Astrocyte (in vitro differentiated cells and primary cell): ENCODE data around the gene TNXB. TPM values are rescaled to one million over a fixed set of nuclear protein-coding genes. Genes with fewer than 3 reads are reported as not detected.
"Not testable (repeated sequence)": the region's sequence is repeated elsewhere in the genome, so short reads cannot be mapped to it uniquely, and the experiment has no call there.

ENCODE experiments used
- DNase-seq: peaks from one replicate; pipeline ENCODE4 v3.0.0-alpha.2; 2010; ENCODE audit warnings: low read depth
- FAIRE-seq: peaks from 2 replicates; lab custom pipeline; 2011; peaks lifted over from hg19 to GRCh38; lab: Jason Lieb, UNC
- H2AFZ ChIP-seq: 2 replicates; pipeline ENCODE4 v1.6.0; 2012; ENCODE audit warnings: low read depth, low read length, inconsistent platforms
- H3K27ac ChIP-seq: 2 replicates; pipeline ENCODE4 v1.5.1; 2011; ENCODE audit warnings: low read depth, low read length, inconsistent platforms
- H3K27me3 ChIP-seq: 2 replicates; pipeline ENCODE4 v1.6.0; 2011; ENCODE audit warnings: low read length, inconsistent platforms; ENCODE audit not compliant: insufficient read depth
- H3K36me3 ChIP-seq: 2 replicates; pipeline ENCODE4 v1.5.1; 2011; ENCODE audit warnings: low read length, inconsistent platforms; ENCODE audit not compliant: insufficient read depth
- H3K4me1 ChIP-seq: 2 replicates; pipeline ENCODE4 v1.5.1; 2011; ENCODE audit warnings: low read length, inconsistent platforms; ENCODE audit not compliant: insufficient read depth
- H3K4me2 ChIP-seq: 2 replicates; pipeline ENCODE4 v1.6.0; 2012; ENCODE audit warnings: low read length, inconsistent platforms
- H3K4me3 ChIP-seq: 2 replicates; pipeline ENCODE4 v1.5.1; 2011; ENCODE audit warnings: low read depth, mild to moderate bottlenecking, low read length, inconsistent platforms; ENCODE audit not compliant: insufficient read depth
- H3K79me2 ChIP-seq: 2 replicates; pipeline ENCODE4 v1.6.0; 2012; ENCODE audit warnings: mild to moderate bottlenecking, low read length, inconsistent platforms; ENCODE audit not compliant: insufficient read depth
- H3K9ac ChIP-seq: 2 replicates; pipeline ENCODE4 v1.6.0; 2012; ENCODE audit warnings: mild to moderate bottlenecking, low read length, inconsistent platforms
- H3K9me3 ChIP-seq: 2 replicates; pipeline ENCODE4 v1.5.1; 2012; ENCODE audit warnings: low read depth, mild to moderate bottlenecking, low read length, inconsistent platforms; ENCODE audit not compliant: insufficient read depth
- H4K20me1 ChIP-seq: 2 replicates; pipeline ENCODE4 v1.6.0; 2012; ENCODE audit warnings: low read length, inconsistent platforms; ENCODE audit not compliant: insufficient read depth
- H3K27ac Mint-ChIP-seq: one replicate; pipeline ENCODE4 v1.8.0; 2021; ENCODE audit warnings: mild to moderate bottlenecking, mixed read lengths; ENCODE audit not compliant: unreplicated experiment
- H3K27me3 Mint-ChIP-seq: one replicate; pipeline ENCODE4 v1.8.0; 2021; ENCODE audit warnings: low read depth, mixed read lengths; ENCODE audit not compliant: unreplicated experiment
- H3K36me3 Mint-ChIP-seq: one replicate; pipeline ENCODE4 v1.8.0; 2021; ENCODE audit warnings: low read depth, mixed read lengths; ENCODE audit not compliant: unreplicated experiment
- H3K4me1 Mint-ChIP-seq: one replicate; pipeline ENCODE4 v1.8.0; 2021; ENCODE audit warnings: low read depth, mixed read lengths; ENCODE audit not compliant: unreplicated experiment
- H3K4me3 Mint-ChIP-seq: one replicate; pipeline ENCODE4 v1.8.0; 2021; ENCODE audit warnings: mild to moderate bottlenecking, moderate library complexity, mixed read lengths; ENCODE audit not compliant: unreplicated experiment
- H3K9me3 Mint-ChIP-seq: one replicate; pipeline ENCODE4 v1.8.0; 2021; ENCODE audit warnings: mild to moderate bottlenecking, mixed read lengths; ENCODE audit not compliant: unreplicated experiment
- EZH2 ChIP-seq: IDR thresholded peaks from 2 replicates; pipeline ENCODE4 v1.6.1; 2012; ENCODE audit warnings: mild to moderate bottlenecking, low read length, inconsistent platforms; ENCODE audit not compliant: insufficient read depth
- total RNA-seq: library from RNA; stranded (reverse); gene quantifications from 2 replicates; pipeline ENCODE4 v1.2.1, GENCODE V29; 2021
- TF ChIP-seq, protein P1 (sequence below): IDR thresholded peaks from 2 replicates; pipeline ENCODE4 v1.5.1; 2011; ENCODE audit warnings: low read depth, mild to moderate bottlenecking, inconsistent platforms, low read length, moderate library complexity; ENCODE audit not compliant: insufficient read depth

The TNXB gene
- total RNA-seq, 1 donor from 2014 or later, result 2.3 TPM

DNA sequence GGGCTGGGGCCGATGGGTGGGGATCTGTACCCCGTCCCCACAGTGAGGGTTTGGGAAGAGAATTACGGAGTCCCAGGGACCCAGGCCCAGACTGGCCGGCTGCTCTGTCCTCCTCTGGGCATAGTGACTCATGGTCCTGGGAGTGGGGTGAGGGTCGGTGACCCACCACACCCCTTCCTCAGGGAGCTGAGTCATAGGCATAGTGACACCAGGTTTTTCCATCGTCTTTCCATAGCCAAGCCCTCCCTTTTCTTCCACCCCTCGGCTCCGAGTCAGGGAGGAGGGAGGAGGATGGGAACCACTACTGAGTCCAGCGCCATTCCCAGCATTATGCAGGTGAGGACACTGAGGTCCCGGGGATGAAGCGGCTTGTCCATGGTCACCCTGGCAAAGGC is 62.1 kb downstream of the TNXB start:
- H4K20me1 ChIP-seq, result no peaks in the 10 kb centered on the region
- H3K4me3 ChIP-seq, result no peak overlapping the region
- H3K9me3 ChIP-seq, result no peaks in the 10 kb centered on the region
- no peaks in the 10 kb centered on the region for H3K36me3 ChIP-seq
- H2AFZ ChIP-seq, result no peak overlapping the region
- Mint-ChIP-seq H3K4me1 (peaks cover 7% of the 10 kb centered on the region), H3K27ac (no peak overlapping the region), H3K36me3 (no peaks in the 10 kb centered on the region), H3K4me3 (no peak overlapping the region), H3K27me3 (peaks cover 29% of the 10 kb centered on the region), H3K9me3 (no peaks in the 10 kb centered on the region)
- H3K27me3 ChIP-seq, result peaks cover 4% of the 10 kb centered on the region
- no peak overlapping the region for H3K9ac ChIP-seq
- no peak for FAIRE-seq
- H3K79me2 ChIP-seq, result no peaks in the 10 kb centered on the region
- TF ChIP-seq, protein P1, sequence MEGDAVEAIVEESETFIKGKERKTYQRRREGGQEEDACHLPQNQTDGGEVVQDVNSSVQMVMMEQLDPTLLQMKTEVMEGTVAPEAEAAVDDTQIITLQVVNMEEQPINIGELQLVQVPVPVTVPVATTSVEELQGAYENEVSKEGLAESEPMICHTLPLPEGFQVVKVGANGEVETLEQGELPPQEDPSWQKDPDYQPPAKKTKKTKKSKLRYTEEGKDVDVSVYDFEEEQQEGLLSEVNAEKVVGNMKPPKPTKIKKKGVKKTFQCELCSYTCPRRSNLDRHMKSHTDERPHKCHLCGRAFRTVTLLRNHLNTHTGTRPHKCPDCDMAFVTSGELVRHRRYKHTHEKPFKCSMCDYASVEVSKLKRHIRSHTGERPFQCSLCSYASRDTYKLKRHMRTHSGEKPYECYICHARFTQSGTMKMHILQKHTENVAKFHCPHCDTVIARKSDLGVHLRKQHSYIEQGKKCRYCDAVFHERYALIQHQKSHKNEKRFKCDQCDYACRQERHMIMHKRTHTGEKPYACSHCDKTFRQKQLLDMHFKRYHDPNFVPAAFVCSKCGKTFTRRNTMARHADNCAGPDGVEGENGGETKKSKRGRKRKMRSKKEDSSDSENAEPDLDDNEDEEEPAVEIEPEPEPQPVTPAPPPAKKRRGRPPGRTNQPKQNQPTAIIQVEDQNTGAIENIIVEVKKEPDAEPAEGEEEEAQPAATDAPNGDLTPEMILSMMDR, result no peak
- TF ChIP-seq EZH2, result no peak
- H3K27ac ChIP-seq, result no peak overlapping the region
- DNase-seq, result peak; percentile 25
- H3K4me1 ChIP-seq, result peaks cover 20% of the 10 kb centered on the region
- peak overlapping the region; percentile 58 for H3K4me2 ChIP-seq

DNA sequence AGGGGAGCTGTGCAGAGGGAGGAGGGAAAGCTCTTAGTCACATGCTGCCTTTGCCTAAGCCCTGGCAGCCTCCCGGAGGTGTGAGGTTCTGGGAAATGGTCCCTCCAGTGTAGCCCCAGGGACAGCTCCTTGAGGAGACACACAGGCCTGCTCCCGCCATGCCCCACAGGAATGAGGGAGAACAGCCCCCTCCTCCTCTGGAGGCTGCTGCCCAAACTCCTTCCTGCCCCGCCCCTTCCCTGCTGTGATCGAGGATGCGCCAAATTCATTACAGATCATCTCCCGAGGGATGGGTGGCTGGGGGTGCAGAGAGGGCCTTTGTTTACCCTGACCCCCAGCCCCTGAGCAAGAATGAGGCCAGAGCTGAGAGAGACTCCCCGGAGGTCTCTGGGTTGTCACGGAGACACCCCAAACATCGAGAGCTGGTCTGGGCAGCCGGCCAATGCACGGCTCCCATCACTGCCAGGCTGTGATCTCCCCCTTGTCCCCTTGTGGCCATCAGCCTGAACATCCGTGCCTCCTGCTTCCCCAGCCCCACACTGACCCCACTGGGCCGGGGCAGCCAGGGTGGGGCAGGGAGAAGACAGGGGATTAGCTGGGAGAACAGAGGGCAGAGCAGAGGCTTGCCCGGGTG is 62.6 kb downstream of the TNXB start:
- H3K4me1 Mint-ChIP-seq, result peaks cover 7% of the 10 kb centered on the region
- H3K9me3 Mint-ChIP-seq, result no peaks in the 10 kb centered on the region
- Histone ChIP-seq H3K27me3 (no peaks in the 10 kb centered on the region), H2AFZ (peak overlapping the region; percentile 32), H4K20me1 (no peaks in the 10 kb centered on the region), H3K9ac (no peak overlapping the region), H3K9me3 (no peaks in the 10 kb centered on the region), H3K4me1 (peaks cover 20% of the 10 kb centered on the region), H3K4me3 (no peak overlapping the region), H3K4me2 (peak overlapping the region; percentile 58), H3K36me3 (no peaks in the 10 kb centered on the region), H3K79me2 (no peaks in the 10 kb centered on the region), H3K27ac (peak overlapping the region; percentile 3)
- H3K4me3 Mint-ChIP-seq, result no peak overlapping the region
- H3K27me3 Mint-ChIP-seq, result peaks cover 23% of the 10 kb centered on the region
- TF ChIP-seq, protein P1, result no peak
- peak; percentile 29 for TF ChIP-seq EZH2
- no peaks in the 10 kb centered on the region for H3K36me3 Mint-ChIP-seq
- no peak for DNase-seq
- FAIRE-seq, result no peak
- H3K27ac Mint-ChIP-seq, result no peak overlapping the region

DNA sequence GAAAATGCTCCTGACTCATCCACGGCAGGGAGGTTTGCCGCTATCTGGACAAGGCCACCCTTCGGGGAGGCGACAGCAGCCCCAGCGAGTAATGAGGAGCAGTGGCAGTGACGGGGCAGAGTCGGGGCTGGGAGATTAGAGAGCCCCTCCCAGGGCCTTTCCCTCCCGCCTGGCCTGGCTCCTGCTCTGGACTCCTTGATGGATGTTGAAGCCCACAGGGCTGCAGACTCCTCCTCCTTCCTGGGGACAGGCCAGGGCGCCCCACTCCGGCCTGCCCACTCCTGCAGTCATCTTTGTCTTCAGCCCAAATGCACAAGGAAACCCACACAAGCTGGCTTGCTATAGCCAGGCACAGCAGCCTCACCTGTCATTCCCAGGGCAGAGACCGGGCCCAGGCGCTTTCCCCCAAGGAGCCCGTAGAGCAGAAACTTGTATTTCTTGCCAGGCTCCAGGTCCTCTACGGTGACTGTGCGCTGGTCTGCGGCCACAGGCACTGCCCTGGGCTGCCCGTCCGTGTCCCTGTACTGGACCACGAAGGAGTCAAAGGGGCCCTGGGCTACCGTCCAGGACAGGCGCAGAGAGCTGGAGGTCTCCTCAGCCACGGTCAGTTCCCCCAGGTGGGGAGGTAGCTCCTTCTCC is 63.2 kb downstream of the TNXB start:
- no peak overlapping the region for H3K4me3 Mint-ChIP-seq
- DNase-seq, result no peak
- TF ChIP-seq, protein P1, result no peak
- no peak for TF ChIP-seq EZH2
- H3K4me1 Mint-ChIP-seq, result peaks cover 7% of the 10 kb centered on the region
- no peak overlapping the region for H3K27ac ChIP-seq
- no peaks in the 10 kb centered on the region for H3K9me3 ChIP-seq
- no peaks in the 10 kb centered on the region for H3K36me3 Mint-ChIP-seq
- no peak for FAIRE-seq
- H3K27ac Mint-ChIP-seq, result no peak overlapping the region
- peaks cover 20% of the 10 kb centered on the region for H3K4me1 ChIP-seq
- H2AFZ ChIP-seq, result peak overlapping the region; percentile 32
- no peaks in the 10 kb centered on the region for H3K27me3 ChIP-seq
- H3K4me2 ChIP-seq, result peak overlapping the region; percentile 58
- H3K79me2 ChIP-seq, result no peaks in the 10 kb centered on the region
- no peaks in the 10 kb centered on the region for H3K36me3 ChIP-seq
- no peaks in the 10 kb centered on the region for H4K20me1 ChIP-seq
- H3K27me3 Mint-ChIP-seq, result peaks cover 19% of the 10 kb centered on the region
- H3K9ac ChIP-seq, result no peak overlapping the region
- H3K4me3 ChIP-seq, result no peak overlapping the region
- H3K9me3 Mint-ChIP-seq, result no peaks in the 10 kb centered on the region

DNA sequence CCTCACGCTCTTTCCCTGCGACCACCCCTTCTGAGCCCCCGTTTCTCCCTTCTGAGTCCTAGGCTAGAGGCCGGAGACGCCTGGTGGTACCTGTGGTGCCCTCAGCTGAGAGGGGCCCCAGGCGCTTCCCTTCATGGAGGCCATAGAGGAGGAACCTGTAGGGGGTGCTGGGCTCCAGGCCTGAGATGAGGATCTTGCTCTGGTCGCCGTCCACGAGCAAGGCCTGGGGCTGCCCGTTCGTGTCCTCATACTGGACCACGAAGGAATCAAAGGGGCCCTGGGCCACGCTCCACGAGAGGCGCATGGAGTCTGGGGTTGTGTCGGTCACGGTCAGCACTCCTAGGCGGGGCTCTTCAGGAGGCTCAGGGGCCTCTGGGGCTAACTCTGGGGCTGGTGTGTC is 64.2 kb downstream of the TNXB start:
- not testable (repeated sequence) for H3K9me3 Mint-ChIP-seq, H3K4me3 ChIP-seq, H2AFZ ChIP-seq, H3K4me1 Mint-ChIP-seq, H3K27ac Mint-ChIP-seq, H3K9ac ChIP-seq, H3K27me3 ChIP-seq, FAIRE-seq, H3K4me2 ChIP-seq, DNase-seq, H3K36me3 ChIP-seq, H3K27ac ChIP-seq, H3K36me3 Mint-ChIP-seq, H4K20me1 ChIP-seq, H3K4me3 Mint-ChIP-seq, H3K9me3 ChIP-seq, H3K79me2 ChIP-seq
- peaks cover 20% of the 10 kb centered on the region for H3K4me1 ChIP-seq
- H3K27me3 Mint-ChIP-seq, result peaks cover 10% of the 10 kb centered on the region
